Loucy (cell line): Measurements from ENCODE around the gene ATXN7L3.

Experiments used
- EZH2phosphoT487 ChIP-seq: fragments of 200-600 bp; IDR thresholded peaks from 2 replicates; pipeline ENCODE4 v1.6.1; 2018; ENCODE audit warnings: antibody characterized with exemption, mild to moderate bottlenecking, moderate library complexity, borderline replicate concordance
- TF ChIP-seq, protein P1 (sequence below): fragments of 200-600 bp; sonication (generic); conservative IDR thresholded peaks from 2 replicates; pipeline ENCODE4 v1.5.1; 2014; ENCODE audit warnings: mild to moderate bottlenecking, antibody characterized with exemption, low read length

DNA sequence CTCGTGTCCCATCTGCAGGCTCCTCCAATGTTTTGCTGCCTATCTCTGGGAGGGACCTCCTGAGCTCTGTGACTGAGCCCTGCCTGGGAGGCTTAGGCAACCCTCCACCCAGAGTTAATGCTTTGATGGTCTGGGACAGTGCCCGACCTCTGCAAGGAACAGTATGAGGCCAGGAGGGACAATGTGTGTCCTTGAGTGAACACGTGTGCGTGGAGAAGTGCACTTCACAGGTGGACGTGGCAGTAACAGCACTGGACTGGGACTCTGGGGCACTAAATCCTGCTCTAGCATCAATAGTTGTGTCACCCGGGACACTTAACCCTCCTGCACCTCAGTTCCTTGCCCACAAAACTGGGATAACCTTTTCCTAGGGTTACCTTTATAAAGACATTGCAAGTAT lies 15.2 kb upstream of the ATXN7L3 start:
- TF ChIP-seq, protein P1, sequence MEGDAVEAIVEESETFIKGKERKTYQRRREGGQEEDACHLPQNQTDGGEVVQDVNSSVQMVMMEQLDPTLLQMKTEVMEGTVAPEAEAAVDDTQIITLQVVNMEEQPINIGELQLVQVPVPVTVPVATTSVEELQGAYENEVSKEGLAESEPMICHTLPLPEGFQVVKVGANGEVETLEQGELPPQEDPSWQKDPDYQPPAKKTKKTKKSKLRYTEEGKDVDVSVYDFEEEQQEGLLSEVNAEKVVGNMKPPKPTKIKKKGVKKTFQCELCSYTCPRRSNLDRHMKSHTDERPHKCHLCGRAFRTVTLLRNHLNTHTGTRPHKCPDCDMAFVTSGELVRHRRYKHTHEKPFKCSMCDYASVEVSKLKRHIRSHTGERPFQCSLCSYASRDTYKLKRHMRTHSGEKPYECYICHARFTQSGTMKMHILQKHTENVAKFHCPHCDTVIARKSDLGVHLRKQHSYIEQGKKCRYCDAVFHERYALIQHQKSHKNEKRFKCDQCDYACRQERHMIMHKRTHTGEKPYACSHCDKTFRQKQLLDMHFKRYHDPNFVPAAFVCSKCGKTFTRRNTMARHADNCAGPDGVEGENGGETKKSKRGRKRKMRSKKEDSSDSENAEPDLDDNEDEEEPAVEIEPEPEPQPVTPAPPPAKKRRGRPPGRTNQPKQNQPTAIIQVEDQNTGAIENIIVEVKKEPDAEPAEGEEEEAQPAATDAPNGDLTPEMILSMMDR: no peak
- TF ChIP-seq EZH2phosphoT487: no peak
